Measurements from ENCODE around the gene PLD5.

Gene PLD5

DNA sequence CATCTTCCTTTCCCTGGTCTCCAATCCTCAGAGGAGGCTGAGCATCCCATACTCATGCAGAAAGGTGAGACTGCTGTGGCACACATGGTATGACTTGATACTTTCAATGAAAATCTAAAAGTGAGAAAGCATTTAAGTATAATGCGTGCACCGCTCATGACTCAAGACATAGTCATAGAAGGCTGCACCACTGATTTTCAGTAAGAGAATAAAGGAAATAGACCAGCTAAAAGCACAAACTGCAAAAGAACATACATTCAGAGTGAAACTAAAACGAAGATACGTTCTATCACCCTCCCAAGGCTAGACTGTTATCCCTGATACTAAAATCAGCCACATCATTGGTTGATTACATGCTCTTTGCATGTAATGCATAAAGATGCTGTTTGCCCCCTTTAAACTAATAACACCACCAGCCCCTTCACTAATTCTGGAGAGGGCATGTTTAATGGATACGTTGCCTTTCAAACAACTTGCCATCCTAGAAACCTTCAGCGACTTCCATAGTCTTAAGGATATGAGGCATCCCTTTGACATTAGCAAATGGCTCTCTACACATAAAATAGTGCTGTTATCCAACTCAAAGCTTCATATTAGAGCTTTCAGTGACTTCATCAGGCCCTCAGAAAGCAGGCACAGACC lies 2.1 kb downstream of the PLD5 start:
- peak; percentile 27 for DNase-seq (ENCODE audit: low spot score)
- TF ChIP-seq, protein P1, sequence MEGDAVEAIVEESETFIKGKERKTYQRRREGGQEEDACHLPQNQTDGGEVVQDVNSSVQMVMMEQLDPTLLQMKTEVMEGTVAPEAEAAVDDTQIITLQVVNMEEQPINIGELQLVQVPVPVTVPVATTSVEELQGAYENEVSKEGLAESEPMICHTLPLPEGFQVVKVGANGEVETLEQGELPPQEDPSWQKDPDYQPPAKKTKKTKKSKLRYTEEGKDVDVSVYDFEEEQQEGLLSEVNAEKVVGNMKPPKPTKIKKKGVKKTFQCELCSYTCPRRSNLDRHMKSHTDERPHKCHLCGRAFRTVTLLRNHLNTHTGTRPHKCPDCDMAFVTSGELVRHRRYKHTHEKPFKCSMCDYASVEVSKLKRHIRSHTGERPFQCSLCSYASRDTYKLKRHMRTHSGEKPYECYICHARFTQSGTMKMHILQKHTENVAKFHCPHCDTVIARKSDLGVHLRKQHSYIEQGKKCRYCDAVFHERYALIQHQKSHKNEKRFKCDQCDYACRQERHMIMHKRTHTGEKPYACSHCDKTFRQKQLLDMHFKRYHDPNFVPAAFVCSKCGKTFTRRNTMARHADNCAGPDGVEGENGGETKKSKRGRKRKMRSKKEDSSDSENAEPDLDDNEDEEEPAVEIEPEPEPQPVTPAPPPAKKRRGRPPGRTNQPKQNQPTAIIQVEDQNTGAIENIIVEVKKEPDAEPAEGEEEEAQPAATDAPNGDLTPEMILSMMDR (IDR thresholded peaks at IDR 0.05; ENCODE audit: extremely low read depth, insufficient read depth, missing control alignments), result no peak
- in situ Hi-C loops (cut with MboI; ENCODE audit: low pct_unique_long_range_greater_than_20kb, low sequenced_read_pairs, unreplicated experiment), result no loop called here

DNA sequence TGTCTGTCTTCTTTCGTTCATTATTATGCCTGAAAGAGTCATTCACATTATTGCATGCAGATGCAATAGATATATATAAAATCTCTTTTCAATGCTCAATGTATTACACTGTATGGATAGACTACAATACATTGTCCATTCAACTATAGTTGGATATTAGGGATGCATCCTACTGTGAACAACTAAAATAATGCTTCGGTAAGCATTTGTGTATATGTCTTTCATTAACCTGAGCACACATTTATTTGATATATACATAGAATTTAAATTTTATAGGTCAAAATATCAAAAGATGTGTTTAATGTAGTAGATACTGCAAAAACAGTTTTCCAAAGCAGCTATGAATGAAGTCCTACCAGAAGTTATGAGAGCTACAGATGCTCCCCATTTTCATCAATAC lies 8.9 kb downstream of the PLD5 start:
- TF ChIP-seq, protein P1 (IDR thresholded peaks at IDR 0.05; ENCODE audit: extremely low read depth, insufficient read depth, missing control alignments), result no peak
- no peak for DNase-seq (ENCODE audit: low spot score)
- in situ Hi-C loops (cut with MboI; ENCODE audit: low pct_unique_long_range_greater_than_20kb, low sequenced_read_pairs, unreplicated experiment), result no loop called here

- DNase-seq (ENCODE audit: low spot score), result no peak
- in situ Hi-C loops (cut with MboI; ENCODE audit: low pct_unique_long_range_greater_than_20kb, low sequenced_read_pairs, unreplicated experiment), result no loop called here
- TF ChIP-seq, protein P1 (IDR thresholded peaks at IDR 0.05; ENCODE audit: extremely low read depth, insufficient read depth, missing control alignments), result no peak
Measured at GRCh38 chr1:242506724-242507123, 17.8 kb downstream of the PLD5 start.

DNA sequence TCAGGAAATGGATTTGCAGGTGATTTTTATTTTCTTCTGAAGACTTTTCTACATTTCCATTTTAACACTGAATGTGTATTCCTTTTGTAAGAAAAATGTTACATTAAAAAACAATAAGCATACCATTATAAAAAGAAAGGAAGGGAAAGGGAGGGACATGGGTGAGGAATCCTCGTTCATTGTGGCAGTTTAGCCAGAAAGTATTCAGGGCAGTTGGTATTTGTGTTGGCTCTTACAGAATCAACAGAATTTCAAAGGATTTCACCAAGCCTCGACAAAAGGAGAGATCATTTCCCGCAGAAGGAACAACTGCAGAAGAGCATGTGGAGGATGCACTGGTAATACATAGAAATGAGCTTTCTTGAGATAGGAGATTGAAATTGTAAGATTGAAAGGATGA lies 35.0 kb downstream of the PLD5 start:
- in situ Hi-C loops (cut with MboI; ENCODE audit: low pct_unique_long_range_greater_than_20kb, low sequenced_read_pairs, unreplicated experiment), result no loop called here
- TF ChIP-seq, protein P1 (IDR thresholded peaks at IDR 0.05; ENCODE audit: extremely low read depth, insufficient read depth, missing control alignments), result no peak
- no peak for DNase-seq (ENCODE audit: low spot score)

DNA sequence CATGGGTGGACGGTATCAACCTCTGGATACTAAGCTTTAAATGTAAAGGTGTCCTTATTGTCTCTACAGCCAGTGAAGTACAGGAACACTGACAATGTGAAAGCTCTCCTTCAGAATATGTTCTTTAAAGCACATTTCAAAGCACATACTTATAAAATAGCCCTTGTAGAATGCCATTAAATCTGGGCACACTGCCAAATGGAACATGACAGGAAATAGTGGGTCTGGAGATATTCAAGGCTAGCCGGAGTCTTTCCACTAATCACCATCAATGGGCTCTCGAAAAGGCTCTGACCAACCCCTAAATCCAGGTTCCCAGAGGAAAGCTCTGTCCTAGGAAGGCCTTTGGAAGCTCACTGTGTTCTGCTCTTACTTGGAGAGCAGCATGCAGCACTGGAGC lies 46.6 kb downstream of the PLD5 start:
- TF ChIP-seq, protein P1 (IDR thresholded peaks at IDR 0.05; ENCODE audit: extremely low read depth, insufficient read depth, missing control alignments), result no peak
- DNase-seq (ENCODE audit: low spot score), result no peak
- in situ Hi-C loops (cut with MboI; ENCODE audit: low pct_unique_long_range_greater_than_20kb, low sequenced_read_pairs, unreplicated experiment), result no loop called here

- TF ChIP-seq, protein P1 (IDR thresholded peaks at IDR 0.05; ENCODE audit: extremely low read depth, insufficient read depth, missing control alignments), result no peak
- in situ Hi-C loops (cut with MboI; ENCODE audit: low pct_unique_long_range_greater_than_20kb, low sequenced_read_pairs, unreplicated experiment), result loop anchor here (25.0 kb wide), 1 partner anchor 842 kb away; no protein-coding TSS in a partner anchor
Measured at GRCh38 chr1:242470774-242471173, 53.7 kb downstream of the PLD5 start.

More at GRCh38 chr1:242470774-242471173, 53.7 kb downstream of the PLD5 start:
- no peak for DNase-seq (ENCODE audit: low spot score)

All from GM13977 (cell line).